Calu3 (cell line): ENCODE measurements around the gene TNPO3. TPM values are rescaled to one million over a fixed set of nuclear protein-coding genes. Genes with fewer than 3 reads are reported as not detected.

Experiments used
- BruUV-seq: library from RNA; stranded (reverse); fragments of 400-500 nt; replicated peaks from 2 replicates; lab custom pipeline; 2021; lab: Mats Ljungman, UMichigan
- CTCF ChIA-PET: fragments of 300-600 bp; sonication (Branson Sonifier 250); formaldehyde crosslinking; loops from one replicate; lab custom pipeline; 2022; ENCODE audit warnings: antibody characterized with exemption; lab: Charles Lee
- DNase-seq: peaks from one replicate; pipeline ENCODE4 v3.0.0; 2022
- H3K27ac Mint-ChIP-seq: one replicate; pipeline ENCODE4 v1.8.0; 2022; ENCODE audit warnings: mixed read lengths; ENCODE audit not compliant: unreplicated experiment
- H3K27me3 Mint-ChIP-seq: one replicate; pipeline ENCODE4 v1.8.0; 2022; ENCODE audit warnings: mixed read lengths; ENCODE audit not compliant: unreplicated experiment
- H3K36me3 Mint-ChIP-seq: one replicate; pipeline ENCODE4 v1.8.0; 2022; ENCODE audit warnings: mild to moderate bottlenecking, moderate library complexity, mixed read lengths; ENCODE audit not compliant: insufficient read depth, unreplicated experiment
- H3K4me1 Mint-ChIP-seq: one replicate; pipeline ENCODE4 v1.8.0; 2022; ENCODE audit warnings: mild to moderate bottlenecking, low read depth, mixed read lengths; ENCODE audit not compliant: unreplicated experiment
- H3K4me3 Mint-ChIP-seq: one replicate; pipeline ENCODE4 v1.8.0; 2022; ENCODE audit warnings: mild to moderate bottlenecking, low read depth, moderate library complexity, mixed read lengths; ENCODE audit not compliant: unreplicated experiment
- H3K9me3 Mint-ChIP-seq: one replicate; pipeline ENCODE4 v1.8.0; 2022; ENCODE audit warnings: low read depth, mixed read lengths; ENCODE audit not compliant: unreplicated experiment
- intact Hi-C: fragments of 100-400 bp; cut with micrococcal nuclease; formaldehyde crosslinking; loops from one replicate; pipeline ENCODE4 v1.10.0; 2022; ENCODE audit not compliant: unreplicated experiment
- total RNA-seq: library from RNA; stranded (reverse); gene quantifications from 2 replicates; pipeline ENCODE4 v1.2.3, GENCODE V29; 2022
- TF ChIP-seq, protein P1 (sequence below): fragments of 200-600 bp; IDR thresholded peaks from one replicate; pipeline ENCODE4 v1.8.0; 2022; ENCODE audit warnings: antibody characterized with exemption; ENCODE audit not compliant: unreplicated experiment

The TNPO3 gene
- total RNA-seq, 1 experiment from 2014 or later, result 47.1 TPM

DNA sequence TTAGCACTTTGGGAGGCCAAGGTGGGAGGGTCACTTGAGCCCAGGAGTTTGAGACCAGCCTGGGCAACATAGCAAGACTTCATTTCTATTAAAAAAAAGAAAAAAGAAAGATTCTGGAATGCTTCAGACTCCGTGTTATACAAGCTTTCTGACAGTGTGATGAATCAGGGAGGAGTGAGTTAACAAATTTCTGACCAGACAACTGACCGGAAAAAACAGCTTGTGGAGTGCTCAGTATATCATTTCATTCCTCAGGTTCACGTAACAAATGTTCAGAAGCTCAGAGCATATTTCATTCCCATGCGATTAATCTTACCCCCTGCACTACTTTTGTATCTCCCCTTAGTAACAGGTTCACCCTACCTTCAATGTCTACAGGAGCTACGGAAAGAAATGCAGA lies 28.6 kb upstream of the TNPO3 start:
- no peaks in the 10 kb centered on the region for H3K36me3 Mint-ChIP-seq
- no peaks in the 10 kb centered on the region for H3K27me3 Mint-ChIP-seq
- H3K9me3 Mint-ChIP-seq, result no peaks in the 10 kb centered on the region
- H3K27ac Mint-ChIP-seq, result no peak overlapping the region
- H3K4me3 Mint-ChIP-seq, result no peak overlapping the region
- TF ChIP-seq, protein P1, sequence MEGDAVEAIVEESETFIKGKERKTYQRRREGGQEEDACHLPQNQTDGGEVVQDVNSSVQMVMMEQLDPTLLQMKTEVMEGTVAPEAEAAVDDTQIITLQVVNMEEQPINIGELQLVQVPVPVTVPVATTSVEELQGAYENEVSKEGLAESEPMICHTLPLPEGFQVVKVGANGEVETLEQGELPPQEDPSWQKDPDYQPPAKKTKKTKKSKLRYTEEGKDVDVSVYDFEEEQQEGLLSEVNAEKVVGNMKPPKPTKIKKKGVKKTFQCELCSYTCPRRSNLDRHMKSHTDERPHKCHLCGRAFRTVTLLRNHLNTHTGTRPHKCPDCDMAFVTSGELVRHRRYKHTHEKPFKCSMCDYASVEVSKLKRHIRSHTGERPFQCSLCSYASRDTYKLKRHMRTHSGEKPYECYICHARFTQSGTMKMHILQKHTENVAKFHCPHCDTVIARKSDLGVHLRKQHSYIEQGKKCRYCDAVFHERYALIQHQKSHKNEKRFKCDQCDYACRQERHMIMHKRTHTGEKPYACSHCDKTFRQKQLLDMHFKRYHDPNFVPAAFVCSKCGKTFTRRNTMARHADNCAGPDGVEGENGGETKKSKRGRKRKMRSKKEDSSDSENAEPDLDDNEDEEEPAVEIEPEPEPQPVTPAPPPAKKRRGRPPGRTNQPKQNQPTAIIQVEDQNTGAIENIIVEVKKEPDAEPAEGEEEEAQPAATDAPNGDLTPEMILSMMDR, result no peak
- BruUV-seq, result no TSS peak
- CTCF ChIA-PET, result interaction anchor here (0.6 kb wide), 1 partner anchor 145 kb away, joined by 5 read pairs; no protein-coding TSS in a partner anchor
- DNase-seq, result no peak
- no peaks in the 10 kb centered on the region for H3K4me1 Mint-ChIP-seq
- intact Hi-C loops, result no loop called here

DNA sequence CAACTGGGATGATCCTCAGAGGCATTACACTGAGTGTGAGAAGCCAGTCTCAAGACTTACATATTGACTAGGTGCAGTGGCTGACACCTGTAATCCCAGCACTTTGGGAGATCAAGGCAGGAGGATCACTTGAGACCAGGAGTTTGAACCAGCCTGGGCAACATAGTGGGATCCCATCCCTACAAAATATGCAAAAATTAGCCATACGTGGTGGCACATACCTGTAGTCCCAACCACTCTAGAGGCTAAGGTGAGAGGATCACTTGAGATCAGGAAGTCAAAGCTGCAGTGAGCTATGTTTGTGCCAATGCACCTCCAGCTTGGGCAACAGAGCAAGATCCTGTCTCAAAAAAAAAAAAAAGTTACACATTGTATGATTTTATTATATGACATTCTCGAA lies 23.5 kb upstream of the TNPO3 start:
- Mint-ChIP-seq H3K27me3 (no peaks in the 10 kb centered on the region), H3K9me3 (no peaks in the 10 kb centered on the region)
- CTCF ChIA-PET, result interaction anchor here (0.7 kb wide), 1 partner anchor 635 kb away, joined by 3 read pairs; no protein-coding TSS in a partner anchor

DNA sequence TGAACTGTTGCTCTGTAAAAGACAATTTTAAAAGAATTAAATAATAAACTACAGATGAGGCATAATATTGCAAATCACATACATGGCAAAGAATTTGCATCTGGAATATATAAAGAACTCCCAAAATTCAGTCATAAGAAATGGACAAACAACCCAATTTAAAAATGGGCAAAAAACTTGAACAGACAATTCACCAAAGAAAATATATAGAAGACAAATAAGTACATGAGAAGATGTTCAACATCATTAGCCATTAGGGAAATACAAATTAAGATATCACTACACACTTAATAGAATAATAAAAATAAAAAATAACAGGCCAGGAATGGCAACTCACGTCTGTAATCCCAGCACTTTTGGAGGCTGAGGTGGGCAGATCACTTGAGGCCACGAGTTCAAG lies 22.0 kb upstream of the TNPO3 start:
- DNase-seq, result no peak
- Mint-ChIP-seq H3K27ac (no peak overlapping the region), H3K36me3 (no peaks in the 10 kb centered on the region), H3K4me1 (no peaks in the 10 kb centered on the region), H3K4me3 (no peak overlapping the region), H3K9me3 (no peaks in the 10 kb centered on the region), H3K27me3 (no peaks in the 10 kb centered on the region)
- BruUV-seq, result no TSS peak
- CTCF ChIA-PET, result no interaction called here
- TF ChIP-seq, protein P1, result no peak
- intact Hi-C loops, result no loop called here

More for the DNA sequence above, 23.5 kb upstream of the TNPO3 start:
- DNase-seq, result no peak
- Mint-ChIP-seq H3K4me3 (no peak overlapping the region), H3K27ac (no peak overlapping the region), H3K36me3 (no peaks in the 10 kb centered on the region), H3K4me1 (no peaks in the 10 kb centered on the region)
- no TSS peak for BruUV-seq
- TF ChIP-seq, protein P1, result no peak
- intact Hi-C loops, result no loop called here

DNA sequence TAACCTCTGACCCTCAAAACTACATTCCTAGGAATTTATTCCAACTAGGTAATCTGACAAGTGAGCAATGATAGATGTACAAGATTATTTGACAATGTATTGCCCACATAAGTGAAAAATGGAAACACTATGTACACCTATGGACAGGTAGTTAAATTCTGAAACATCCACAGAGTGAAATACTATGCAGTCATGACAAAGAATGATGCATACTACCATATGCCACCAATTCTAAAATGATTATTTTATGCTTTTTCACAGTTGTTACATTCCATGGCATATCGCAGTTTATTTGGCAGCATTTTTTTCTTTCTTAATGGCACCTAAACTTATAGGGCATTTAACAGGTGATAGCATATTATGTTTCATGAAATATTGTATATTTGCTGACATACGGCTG lies 20.1 kb upstream of the TNPO3 start:
- no TSS peak for BruUV-seq
- H3K4me1 Mint-ChIP-seq, result no peaks in the 10 kb centered on the region
- CTCF ChIA-PET, result no interaction called here
- intact Hi-C loops, result no loop called here
- TF ChIP-seq, protein P1, result no peak
- H3K27me3 Mint-ChIP-seq, result peaks cover 8% of the 10 kb centered on the region
- no peaks in the 10 kb centered on the region for H3K36me3 Mint-ChIP-seq
- no peak for DNase-seq
- H3K9me3 Mint-ChIP-seq, result no peaks in the 10 kb centered on the region
- H3K4me3 Mint-ChIP-seq, result no peak overlapping the region
- no peak overlapping the region for H3K27ac Mint-ChIP-seq
